Liver (tissue), 9 donors: ENCODE results near the gene PTGS2. TPM values are rescaled to one million over a fixed set of nuclear protein-coding genes. Genes with fewer than 3 reads are reported as not detected.

Experiments
- DNase-seq: peaks from one replicate; pipeline ENCODE4 v3.0.0-alpha.2; 2017; ENCODE audit warnings: low spot score
- H3K27ac ChIP-seq, 2 donors: one replicate each; pipeline ENCODE4 v1.7.0; 2013; ENCODE audit warnings: inconsistent platforms in 2 of 2, low read length in 2 of 2, control low read depth in 1 of 2, low read depth in 1 of 2, mild to moderate bottlenecking in 1 of 2
- H3K27me3 ChIP-seq, 4 donors: one replicate each; pipeline versions ENCODE4 v1.6.1 to v1.7.0; 2013; ENCODE audit warnings: low read length in 3 of 4, inconsistent platforms in 1 of 4, mild to moderate bottlenecking in 1 of 4, moderate library complexity in 1 of 4; ENCODE audit not compliant: control insufficient read depth in 4 of 4, insufficient read depth in 4 of 4
- H3K36me3 ChIP-seq, 4 donors: one replicate each; pipeline versions ENCODE4 v1.6.1 to v1.7.0; 2013; ENCODE audit warnings: low read length in 3 of 4, mild to moderate bottlenecking in 3 of 4, low read depth in 1 of 4, moderate library complexity in 1 of 4; ENCODE audit not compliant: control insufficient read depth in 4 of 4, insufficient read depth in 3 of 4
- H3K4me1 ChIP-seq, 4 donors: one replicate each; pipeline versions ENCODE4 v1.6.1 to v1.7.0; 2013; ENCODE audit warnings: low read length in 3 of 4, mild to moderate bottlenecking in 3 of 4, moderate library complexity in 1 of 4; ENCODE audit not compliant: control insufficient read depth in 4 of 4, insufficient read depth in 4 of 4
- H3K4me3 ChIP-seq, 3 donors: one replicate each; pipeline versions ENCODE4 v1.6.1 to v1.7.0; 2013; ENCODE audit warnings: low read length in 3 of 3, control low read depth in 1 of 3, low read depth in 1 of 3, mild to moderate bottlenecking in 1 of 3
- H3K9ac ChIP-seq, 2 donors: one replicate each; pipeline ENCODE4 v1.7.0; 2013; ENCODE audit warnings: low read length in 2 of 2, mild to moderate bottlenecking in 2 of 2, moderate library complexity in 2 of 2, control low read depth in 1 of 2, low read depth in 1 of 2
- H3K9me3 ChIP-seq, 4 donors: one replicate each; pipeline versions ENCODE4 v1.6.1 to v1.7.0; 2013; ENCODE audit warnings: low read length in 3 of 4; ENCODE audit not compliant: control insufficient read depth in 4 of 4
- EGR1 ChIP-seq, 2 donors: IDR thresholded peaks; 2 replicates each; pipeline ENCODE4 v1.6.1; 2016 to 2018; ENCODE audit warnings: antibody characterized with exemption in 2 of 2, low read depth in 2 of 2
- FOXA1 ChIP-seq: IDR thresholded peaks from 2 replicates; pipeline ENCODE4 v1.6.1; 2016; ENCODE audit warnings: antibody characterized with exemption
- FOXA2 ChIP-seq: IDR thresholded peaks from 2 replicates; pipeline ENCODE4 v1.6.1; 2016; ENCODE audit warnings: antibody characterized with exemption
- GABPA ChIP-seq, 2 donors: IDR thresholded peaks in 1 of 2; conservative IDR thresholded peaks in 1 of 2; 2 replicates each; pipeline ENCODE4 v1.6.1; 2016; ENCODE audit warnings: antibody characterized with exemption in 2 of 2, mild to moderate bottlenecking in 1 of 2, moderate library complexity in 1 of 2
- HNF4A ChIP-seq, 2 donors: conservative IDR thresholded peaks; 2 replicates each; pipeline ENCODE4 v1.6.1; 2016; ENCODE audit warnings: antibody characterized with exemption in 2 of 2, mild to moderate bottlenecking in 2 of 2
- HNF4G ChIP-seq: IDR thresholded peaks from 2 replicates; pipeline ENCODE4 v1.6.1; 2016; ENCODE audit warnings: antibody characterized with exemption
- JUND ChIP-seq, 2 donors: IDR thresholded peaks; 2 replicates each; pipeline ENCODE4 v1.6.1; 2016; ENCODE audit warnings: antibody characterized with exemption in 2 of 2
- NR2F2 ChIP-seq: IDR thresholded peaks from 2 replicates; pipeline ENCODE4 v1.6.1; 2016; ENCODE audit warnings: antibody characterized with exemption
- RAD21 ChIP-seq, 2 donors: IDR thresholded peaks; 2 replicates each; pipeline ENCODE4 v1.6.1; 2016; ENCODE audit warnings: antibody characterized with exemption in 2 of 2, mild to moderate bottlenecking in 2 of 2
- RXRA ChIP-seq, 2 donors: IDR thresholded peaks; 2 replicates each; pipeline ENCODE4 v1.6.1; 2017 to 2018; ENCODE audit warnings: antibody characterized with exemption in 2 of 2, mild to moderate bottlenecking in 1 of 2
- SP1 ChIP-seq: IDR thresholded peaks from 2 replicates; pipeline ENCODE4 v1.6.1; 2018; ENCODE audit warnings: antibody characterized with exemption, mild to moderate bottlenecking
- TAF1 ChIP-seq: conservative IDR thresholded peaks from 2 replicates; pipeline ENCODE4 v1.6.1; 2016; ENCODE audit warnings: antibody characterized with exemption, mild to moderate bottlenecking
- YY1 ChIP-seq: IDR thresholded peaks from 2 replicates; pipeline ENCODE4 v1.6.1; 2016; ENCODE audit warnings: antibody characterized with exemption, mild to moderate bottlenecking
- WGBS: extraction: QIAGEN DNeasy Blood & Tissue Kit; methylation state at CpG from one replicate; pipeline ENCODE4 v1.1.7; 2013; 5-methylcytosine and 5-hydroxymethylcytosine counted together
- polyA plus RNA-seq, 2 donors: library from polyadenylated mRNA; stranded (reverse) in 1 of 2; unstranded in 1 of 2; fragments of 200-250 nt in 1 of 2; fragments of >200 nt in 1 of 2; fragmentation: Nextera tagmentation in 1 of 2; extraction: Ambion mirVana in 1 of 2; gene quantifications; one replicate each; pipeline versions ENCODE4 v1.2.1 to v1.2.3, GENCODE V29; 2013 to 2015
- total RNA-seq, 2 donors: library from RNA; depleted of rRNA; stranded (reverse); fragments of >200 nt; gene quantifications; one replicate each; pipeline ENCODE4 v1.2.3, GENCODE V29; 2014
- TF ChIP-seq, protein P1 (sequence below): fragments of 150-350 bp; IDR thresholded peaks from 2 replicates; pipeline ENCODE4 v1.5.1; 2017; ENCODE audit warnings: improper control_type of control experiment, low read depth, low read length; ENCODE audit not compliant: missing input control
- TF ChIP-seq, protein P2 (sequence below): IDR thresholded peaks from 2 replicates; pipeline ENCODE4 v1.6.1; 2016; ENCODE audit warnings: antibody characterized with exemption
- TF ChIP-seq, protein P3 (sequence below): IDR thresholded peaks from 2 replicates; pipeline ENCODE4 v1.6.1; 2016; ENCODE audit warnings: antibody characterized with exemption
- TF ChIP-seq, protein P4 (sequence below): IDR thresholded peaks from 2 replicates; pipeline ENCODE4 v1.6.1; 2016; ENCODE audit warnings: antibody characterized with exemption
- TF ChIP-seq, protein P5 (sequence below): IDR thresholded peaks from 2 replicates; pipeline ENCODE4 v1.6.1; 2016; ENCODE audit warnings: antibody characterized with exemption, mild to moderate bottlenecking
- donor health status: healthy.
- donor health status: healthy.
- donor health status: healthy.
- donor health status: healthy.
- donor health status: healthy.

PTGS2 gene
- total and polyA plus RNA-seq, 4 donors, result 0.11 to 0.33 (median 0.29) TPM

DNA sequence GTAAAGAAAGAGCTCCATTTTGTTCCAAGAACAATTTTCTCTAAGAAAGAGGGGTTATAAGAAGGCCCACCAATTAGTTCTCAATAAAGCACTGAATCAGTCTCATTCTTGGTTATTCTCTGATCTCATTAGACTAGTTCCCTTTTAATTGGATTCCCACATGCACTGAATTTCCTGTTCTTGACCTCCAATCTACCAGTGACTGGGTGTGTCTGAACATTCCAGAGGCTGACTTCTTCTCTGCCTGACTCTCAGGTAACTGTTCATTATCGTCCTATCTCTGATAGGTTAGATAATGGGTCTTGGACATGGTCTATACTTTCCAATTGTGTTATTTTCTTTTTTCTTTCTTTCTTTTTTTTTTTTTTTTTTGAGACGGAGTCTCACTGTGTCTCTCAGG lies 22.7 kb downstream of the PTGS2 start:
- H3K27ac ChIP-seq, result no peak overlapping the region
- H3K9ac ChIP-seq, result no peak overlapping the region
- H3K4me1 ChIP-seq, result no peaks in the 10 kb centered on the region
- H3K27me3 ChIP-seq, result no peaks in the 10 kb centered on the region
- H3K36me3 ChIP-seq, result no peaks in the 10 kb centered on the region
- 76% methylated on average over 2 of the region's 2 CpGs for WGBS
- no peak for TF ChIP-seq FOXA1
- no peak for TF ChIP-seq YY1
- TF ChIP-seq, protein P1, sequence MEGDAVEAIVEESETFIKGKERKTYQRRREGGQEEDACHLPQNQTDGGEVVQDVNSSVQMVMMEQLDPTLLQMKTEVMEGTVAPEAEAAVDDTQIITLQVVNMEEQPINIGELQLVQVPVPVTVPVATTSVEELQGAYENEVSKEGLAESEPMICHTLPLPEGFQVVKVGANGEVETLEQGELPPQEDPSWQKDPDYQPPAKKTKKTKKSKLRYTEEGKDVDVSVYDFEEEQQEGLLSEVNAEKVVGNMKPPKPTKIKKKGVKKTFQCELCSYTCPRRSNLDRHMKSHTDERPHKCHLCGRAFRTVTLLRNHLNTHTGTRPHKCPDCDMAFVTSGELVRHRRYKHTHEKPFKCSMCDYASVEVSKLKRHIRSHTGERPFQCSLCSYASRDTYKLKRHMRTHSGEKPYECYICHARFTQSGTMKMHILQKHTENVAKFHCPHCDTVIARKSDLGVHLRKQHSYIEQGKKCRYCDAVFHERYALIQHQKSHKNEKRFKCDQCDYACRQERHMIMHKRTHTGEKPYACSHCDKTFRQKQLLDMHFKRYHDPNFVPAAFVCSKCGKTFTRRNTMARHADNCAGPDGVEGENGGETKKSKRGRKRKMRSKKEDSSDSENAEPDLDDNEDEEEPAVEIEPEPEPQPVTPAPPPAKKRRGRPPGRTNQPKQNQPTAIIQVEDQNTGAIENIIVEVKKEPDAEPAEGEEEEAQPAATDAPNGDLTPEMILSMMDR, result no peak
- TF ChIP-seq, protein P2, sequence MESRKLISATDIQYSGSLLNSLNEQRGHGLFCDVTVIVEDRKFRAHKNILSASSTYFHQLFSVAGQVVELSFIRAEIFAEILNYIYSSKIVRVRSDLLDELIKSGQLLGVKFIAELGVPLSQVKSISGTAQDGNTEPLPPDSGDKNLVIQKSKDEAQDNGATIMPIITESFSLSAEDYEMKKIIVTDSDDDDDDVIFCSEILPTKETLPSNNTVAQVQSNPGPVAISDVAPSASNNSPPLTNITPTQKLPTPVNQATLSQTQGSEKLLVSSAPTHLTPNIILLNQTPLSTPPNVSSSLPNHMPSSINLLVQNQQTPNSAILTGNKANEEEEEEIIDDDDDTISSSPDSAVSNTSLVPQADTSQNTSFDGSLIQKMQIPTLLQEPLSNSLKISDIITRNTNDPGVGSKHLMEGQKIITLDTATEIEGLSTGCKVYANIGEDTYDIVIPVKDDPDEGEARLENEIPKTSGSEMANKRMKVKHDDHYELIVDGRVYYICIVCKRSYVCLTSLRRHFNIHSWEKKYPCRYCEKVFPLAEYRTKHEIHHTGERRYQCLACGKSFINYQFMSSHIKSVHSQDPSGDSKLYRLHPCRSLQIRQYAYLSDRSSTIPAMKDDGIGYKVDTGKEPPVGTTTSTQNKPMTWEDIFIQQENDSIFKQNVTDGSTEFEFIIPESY, result no peak
- TF ChIP-seq RXRA (IDR thresholded peaks at IDR 0.05), result no peak
- no peak for TF ChIP-seq JUND (IDR thresholded peaks at IDR 0.05)
- no peak for TF ChIP-seq NR2F2
- TF ChIP-seq HNF4A (conservative IDR thresholded peaks at IDR 0.05), result no peak
- TF ChIP-seq RAD21 (IDR thresholded peaks at IDR 0.05), result no peak
- no peak for TF ChIP-seq EGR1 (IDR thresholded peaks at IDR 0.05; ENCODE audit: low read depth in 2 of 2)
- TF ChIP-seq HNF4G, result no peak
- DNase-seq, result no peak
- H3K4me3 ChIP-seq, result no peak overlapping the region
- no peaks in the 10 kb centered on the region for H3K9me3 ChIP-seq

DNA sequence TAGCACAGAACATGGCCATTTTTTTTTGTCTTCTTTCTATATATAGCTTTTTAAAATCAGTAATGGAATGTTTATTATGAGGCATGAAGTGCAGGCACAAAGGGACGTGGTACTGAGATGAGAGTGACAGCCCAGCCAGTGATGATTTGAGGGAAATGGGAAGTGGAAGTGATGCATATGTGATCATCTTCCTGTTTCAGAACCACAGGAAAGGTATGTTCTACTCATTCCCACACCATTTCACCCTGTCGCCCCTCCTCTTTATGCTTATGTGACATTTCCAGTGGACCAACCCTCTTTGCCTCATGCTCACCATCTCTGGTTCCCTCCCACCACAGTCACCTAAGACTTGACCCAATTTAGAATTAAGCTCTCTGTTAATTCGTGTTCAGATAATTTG lies 24.3 kb downstream of the PTGS2 start:
- H3K27ac ChIP-seq, result no peak overlapping the region
- no peak overlapping the region for H3K9ac ChIP-seq
- H3K4me1 ChIP-seq, result no peaks in the 10 kb centered on the region
- H3K9me3 ChIP-seq, result no peaks in the 10 kb centered on the region
- WGBS, result 55% methylated on average over 3 of the region's 3 CpGs
- TF ChIP-seq GABPA (IDR thresholded peaks at IDR 0.05 in 1 of 2, conservative IDR thresholded peaks at IDR 0.05 in 1 of 2), result no peak
- TF ChIP-seq, protein P2, result no peak
- TF ChIP-seq FOXA2, result no peak
- TF ChIP-seq NR2F2, result no peak
- TF ChIP-seq FOXA1, result no peak
- TF ChIP-seq SP1, result no peak
- TF ChIP-seq RAD21 (IDR thresholded peaks at IDR 0.05), result no peak
- TF ChIP-seq, protein P3, sequence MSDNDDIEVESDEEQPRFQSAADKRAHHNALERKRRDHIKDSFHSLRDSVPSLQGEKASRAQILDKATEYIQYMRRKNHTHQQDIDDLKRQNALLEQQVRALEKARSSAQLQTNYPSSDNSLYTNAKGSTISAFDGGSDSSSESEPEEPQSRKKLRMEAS, result no peak
- no peak for TF ChIP-seq HNF4A (conservative IDR thresholded peaks at IDR 0.05)
- no peak for TF ChIP-seq EGR1 (IDR thresholded peaks at IDR 0.05; ENCODE audit: low read depth in 2 of 2)
- TF ChIP-seq TAF1, result no peak
- no peak for TF ChIP-seq HNF4G
- no peak for TF ChIP-seq RXRA (IDR thresholded peaks at IDR 0.05)
- no peak for TF ChIP-seq JUND (IDR thresholded peaks at IDR 0.05)
- TF ChIP-seq YY1, result no peak
- TF ChIP-seq, protein P4, sequence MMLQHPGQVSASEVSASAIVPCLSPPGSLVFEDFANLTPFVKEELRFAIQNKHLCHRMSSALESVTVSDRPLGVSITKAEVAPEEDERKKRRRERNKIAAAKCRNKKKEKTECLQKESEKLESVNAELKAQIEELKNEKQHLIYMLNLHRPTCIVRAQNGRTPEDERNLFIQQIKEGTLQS, result no peak
- TF ChIP-seq, protein P1, result no peak
- TF ChIP-seq, protein P5, sequence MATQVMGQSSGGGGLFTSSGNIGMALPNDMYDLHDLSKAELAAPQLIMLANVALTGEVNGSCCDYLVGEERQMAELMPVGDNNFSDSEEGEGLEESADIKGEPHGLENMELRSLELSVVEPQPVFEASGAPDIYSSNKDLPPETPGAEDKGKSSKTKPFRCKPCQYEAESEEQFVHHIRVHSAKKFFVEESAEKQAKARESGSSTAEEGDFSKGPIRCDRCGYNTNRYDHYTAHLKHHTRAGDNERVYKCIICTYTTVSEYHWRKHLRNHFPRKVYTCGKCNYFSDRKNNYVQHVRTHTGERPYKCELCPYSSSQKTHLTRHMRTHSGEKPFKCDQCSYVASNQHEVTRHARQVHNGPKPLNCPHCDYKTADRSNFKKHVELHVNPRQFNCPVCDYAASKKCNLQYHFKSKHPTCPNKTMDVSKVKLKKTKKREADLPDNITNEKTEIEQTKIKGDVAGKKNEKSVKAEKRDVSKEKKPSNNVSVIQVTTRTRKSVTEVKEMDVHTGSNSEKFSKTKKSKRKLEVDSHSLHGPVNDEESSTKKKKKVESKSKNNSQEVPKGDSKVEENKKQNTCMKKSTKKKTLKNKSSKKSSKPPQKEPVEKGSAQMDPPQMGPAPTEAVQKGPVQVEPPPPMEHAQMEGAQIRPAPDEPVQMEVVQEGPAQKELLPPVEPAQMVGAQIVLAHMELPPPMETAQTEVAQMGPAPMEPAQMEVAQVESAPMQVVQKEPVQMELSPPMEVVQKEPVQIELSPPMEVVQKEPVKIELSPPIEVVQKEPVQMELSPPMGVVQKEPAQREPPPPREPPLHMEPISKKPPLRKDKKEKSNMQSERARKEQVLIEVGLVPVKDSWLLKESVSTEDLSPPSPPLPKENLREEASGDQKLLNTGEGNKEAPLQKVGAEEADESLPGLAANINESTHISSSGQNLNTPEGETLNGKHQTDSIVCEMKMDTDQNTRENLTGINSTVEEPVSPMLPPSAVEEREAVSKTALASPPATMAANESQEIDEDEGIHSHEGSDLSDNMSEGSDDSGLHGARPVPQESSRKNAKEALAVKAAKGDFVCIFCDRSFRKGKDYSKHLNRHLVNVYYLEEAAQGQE, result no peak
- DNase-seq, result no peak
- H3K27me3 ChIP-seq, result peaks cover 0 to 2% (median 0%) of the 10 kb centered on the region in 4 donors
- H3K36me3 ChIP-seq, result no peaks in the 10 kb centered on the region
- no peak overlapping the region for H3K4me3 ChIP-seq
